ENCODE data around the gene FKBP5.
A peak's percentile ranks its signal among the peaks of the same experiment; 100 is the strongest.
"Not testable (repeated sequence)": the region's sequence is repeated elsewhere in the genome, so short reads cannot be mapped to it uniquely, and the experiment has no call there.

The FKBP5 gene

GRCh38 chr6:35583893-35584688, 104.6 kb downstream of the FKBP5 start:
- DNase-seq (ENCODE audit: low spot score), result peak; percentile 55

GRCh38 chr6:35582315-35582714, 106.4 kb downstream of the FKBP5 start:
- no peak for DNase-seq (ENCODE audit: low spot score)

- DNase-seq (ENCODE audit: low spot score), result no peak
Measured at GRCh38 chr6:35581633-35582032, 107.1 kb downstream of the FKBP5 start.

GRCh38 chr6:35580836-35581235, 107.9 kb downstream of the FKBP5 start:
- no peak for DNase-seq (ENCODE audit: low spot score)

- DNase-seq (ENCODE audit: low spot score), result no peak
Measured at GRCh38 chr6:35576682-35577081, 112.0 kb downstream of the FKBP5 start.

- no peak for DNase-seq (ENCODE audit: low spot score)
Measured at GRCh38 chr6:35573495-35574110, 115.1 kb downstream of the FKBP5 start.

- not testable (repeated sequence) for DNase-seq (ENCODE audit: low spot score)
Measured at GRCh38 chr6:35570885-35571330, 117.8 kb downstream of the FKBP5 start.

GRCh38 chr6:35569011-35569461, 119.7 kb downstream of the FKBP5 start:
- DNase-seq (ENCODE audit: low spot score), result peak; percentile 7

- DNase-seq (ENCODE audit: low spot score), result no peak
Measured at GRCh38 chr6:35566794-35567193, 121.9 kb downstream of the FKBP5 start.

- DNase-seq (ENCODE audit: low spot score), result no peak
Measured at GRCh38 chr6:35564733-35565132, 124.0 kb downstream of the FKBP5 start.

GRCh38 chr6:35562060-35562459, 126.7 kb downstream of the FKBP5 start:
- no peak for DNase-seq (ENCODE audit: low spot score)

- DNase-seq (ENCODE audit: low spot score), result no peak
Measured at GRCh38 chr6:35561113-35561512, 127.6 kb downstream of the FKBP5 start.

- DNase-seq (ENCODE audit: low spot score), result no peak
Measured at GRCh38 chr6:35558571-35558970, 130.1 kb downstream of the FKBP5 start.

GRCh38 chr6:35557239-35557638, 131.5 kb downstream of the FKBP5 start:
- DNase-seq (ENCODE audit: low spot score), result no peak

- no peak for DNase-seq (ENCODE audit: low spot score)
Measured at GRCh38 chr6:35554811-35555210, 133.9 kb downstream of the FKBP5 start.

- no peak for DNase-seq (ENCODE audit: low spot score)
Measured at GRCh38 chr6:35553315-35553714, 135.4 kb downstream of the FKBP5 start.

- peak; percentile 29 for DNase-seq (ENCODE audit: low spot score)
Measured at GRCh38 chr6:35552285-35552917, 136.3 kb downstream of the FKBP5 start.

GRCh38 chr6:35550437-35550836, 138.3 kb downstream of the FKBP5 start:
- DNase-seq (ENCODE audit: low spot score), result no peak

- no peak for DNase-seq (ENCODE audit: low spot score)
Measured at GRCh38 chr6:35547676-35548075, 141.0 kb downstream of the FKBP5 start.

GRCh38 chr6:35544769-35545361, 143.8 kb downstream of the FKBP5 start:
- DNase-seq (ENCODE audit: low spot score), result no peak

- DNase-seq (ENCODE audit: low spot score), result no peak
Measured at GRCh38 chr6:35543459-35544193, 145.1 kb downstream of the FKBP5 start.

GRCh38 chr6:35541836-35542235, 146.9 kb downstream of the FKBP5 start:
- DNase-seq (ENCODE audit: low spot score), result no peak
